ENCODE data around the gene RAC3. TPM values are rescaled to one million over a fixed set of nuclear protein-coding genes. Genes with fewer than 3 reads are reported as not detected.

RAC3 gene
- total RNA-seq, 6 experiments from 2014 or later: 3.4 to 9.0 (median 5.4) TPM

GRCh38 chr17:82005701-82006348, 25.7 kb upstream of the RAC3 start:
- no peak overlapping the region for H3K4me3 ChIP-seq
- intact Hi-C loops (cut with DNase I): no loop called here
- no peak for TF ChIP-seq CTCF (IDR thresholded peaks at IDR 0.05)
- TF ChIP-seq POLR2A (IDR thresholded peaks at IDR 0.05): no peak
- no peaks in the 10 kb centered on the region for H3K27me3 ChIP-seq
- ATAC-seq (no peak), DNase-seq (no peak)
- no peak overlapping the region for H3K27ac ChIP-seq
- peaks cover 0 to 3% (median under 1%) of the 10 kb centered on the region in 4 donors for H3K4me1 ChIP-seq
- WGBS (ENCODE audit: insufficient coverage, low coverage, low lambda C conversion rate, missing lambda C conversion rate): 83% methylated on average over 8 of the region's 30 CpGs
- H3K36me3 ChIP-seq: no peaks in the 10 kb centered on the region
- no peaks in the 10 kb centered on the region for H3K9me3 ChIP-seq

- Histone ChIP-seq H3K9me3 (no peaks in the 10 kb centered on the region), H3K4me3 (no peak overlapping the region), H3K36me3 (peaks cover 0 to 3% (median 0%) of the 10 kb centered on the region in 4 donors), H3K4me1 (no peaks in the 10 kb centered on the region), H3K27ac (no peak overlapping the region), H3K27me3 (no peaks in the 10 kb centered on the region)
- DNase-seq (no peak), ATAC-seq (no peak)
- intact Hi-C loops (cut with DNase I): no loop called here
- 76% methylated on average over 11 of the region's 24 CpGs for WGBS (ENCODE audit: insufficient coverage, low coverage, low lambda C conversion rate, missing lambda C conversion rate)
- no peak for TF ChIP-seq CTCF (IDR thresholded peaks at IDR 0.05)
- no peak for TF ChIP-seq POLR2A (IDR thresholded peaks at IDR 0.05)
Measured at GRCh38 chr17:82006468-82007227, 24.8 kb upstream of the RAC3 start.

GRCh38 chr17:82007228-82007494, 24.3 kb upstream of the RAC3 start:
- no peak overlapping the region for H3K27ac ChIP-seq
- intact Hi-C loops (cut with DNase I): no loop called here
- no peaks in the 10 kb centered on the region for H3K9me3 ChIP-seq
- H3K4me3 ChIP-seq: no peak overlapping the region
- WGBS (ENCODE audit: insufficient coverage, low coverage, low lambda C conversion rate, missing lambda C conversion rate): 92% methylated on average over 2 of the region's 6 CpGs
- H3K4me1 ChIP-seq: no peaks in the 10 kb centered on the region
- ATAC-seq: no peak
- TF ChIP-seq CTCF (IDR thresholded peaks at IDR 0.05) (no peak), POLR2A (IDR thresholded peaks at IDR 0.05) (no peak)
- DNase-seq: no peak
- H3K36me3 ChIP-seq: peaks cover 0 to 8% (median 0%) of the 10 kb centered on the region in 4 donors
- no peaks in the 10 kb centered on the region for H3K27me3 ChIP-seq

- no peaks in the 10 kb centered on the region for H3K9me3 ChIP-seq
- H3K27me3 ChIP-seq: no peaks in the 10 kb centered on the region
- H3K36me3 ChIP-seq: peaks cover 0 to 9% (median 0%) of the 10 kb centered on the region in 4 donors
- WGBS (ENCODE audit: insufficient coverage, low coverage, low lambda C conversion rate, missing lambda C conversion rate): 60% methylated on average over 1 of the region's 30 CpGs
- no peak for ATAC-seq
- no peaks in the 10 kb centered on the region for H3K4me1 ChIP-seq
- DNase-seq: no peak
- no peak overlapping the region for H3K27ac ChIP-seq
- no peak overlapping the region for H3K4me3 ChIP-seq
- no peak for TF ChIP-seq POLR2A (IDR thresholded peaks at IDR 0.05)
- TF ChIP-seq CTCF (IDR thresholded peaks at IDR 0.05): no peak
- intact Hi-C loops (cut with DNase I): no loop called here
Measured at GRCh38 chr17:82007495-82008257, 23.8 kb upstream of the RAC3 start.

Data from right lobe of liver (tissue), 6 donors.